H1 (cell line): Measurements from ENCODE around the gene RGL1. TPM values are rescaled to one million over a fixed set of nuclear protein-coding genes. Genes with fewer than 3 reads are reported as not detected.

Source experiments
- CTCF ChIA-PET: fragments of 300-600 bp; sonication (Branson Sonifier 250); formaldehyde crosslinking; loops from one replicate; lab custom pipeline; 2021; ENCODE audit not compliant: partially characterized antibody; lab: Charles Lee
- POLR2A ChIA-PET: fragments of 300-600 bp; sonication (Branson Sonifier 250); formaldehyde crosslinking; loops from one replicate; lab custom pipeline; 2021; ENCODE audit warnings: inconsistent platforms; ENCODE audit not compliant: partially characterized antibody; lab: Charles Lee
- DNase-seq, 2 experiments: peaks; one replicate each; pipeline versions ENCODE4 v3.0.0 to v3.0.0-alpha.2; 2010 to 2022; ENCODE audit warnings: low spot score in 2 of 2, low read depth in 1 of 2, mixed read lengths in 1 of 2
- FAIRE-seq: peaks from 2 replicates; lab custom pipeline; 2011; peaks lifted over from hg19 to GRCh38; lab: Jason Lieb, UNC
- H2AFZ ChIP-seq: 2 replicates; pipeline ENCODE4 v1.8.1; 2012; ENCODE audit warnings: low read length, inconsistent platforms
- H2AK5ac ChIP-seq: 2 replicates; pipeline ENCODE4 v1.6.1; 2013; ENCODE audit warnings: low read depth, low read length
- H2BK120ac ChIP-seq: replicated peaks from 2 replicates; pipeline ENCODE3; 2013; ENCODE audit warnings: low read depth, low read length, inconsistent platforms
- H2BK12ac ChIP-seq: 2 replicates; pipeline ENCODE4 v1.6.1; 2013; ENCODE audit warnings: low read depth, low read length
- H2BK15ac ChIP-seq: 2 replicates; pipeline ENCODE4 v1.6.1; 2013; ENCODE audit warnings: low read length
- H2BK20ac ChIP-seq: 2 replicates; pipeline ENCODE4 v1.6.1; 2013; ENCODE audit warnings: low read length
- H2BK5ac ChIP-seq: 2 replicates; pipeline ENCODE4 v1.6.1; 2013; ENCODE audit warnings: low read depth, low read length
- H3K14ac ChIP-seq: 2 replicates; pipeline ENCODE4 v1.6.1; 2013; ENCODE audit warnings: inconsistent platforms; ENCODE audit not compliant: insufficient read length
- H3K18ac ChIP-seq: 2 replicates; pipeline ENCODE4 v1.6.1; 2013; ENCODE audit warnings: low read length; ENCODE audit errors: extremely low read depth
- H3K23ac ChIP-seq: 2 replicates; pipeline ENCODE4 v1.6.1; 2013; ENCODE audit warnings: inconsistent platforms; ENCODE audit not compliant: insufficient read length
- H3K23me2 ChIP-seq: 2 replicates; pipeline ENCODE4 v1.6.1; 2013; ENCODE audit warnings: low read depth, low read length
- H3K27ac ChIP-seq: 2 replicates; pipeline ENCODE4 v1.6.1; 2011; ENCODE audit warnings: low read depth, low read length, inconsistent platforms
- H3K27me3 ChIP-seq, 4 experiments: replicated peaks in 1 of 4; 1 replicate in 1 of 4; 2 replicates in 3 of 4; pipeline versions ENCODE4 v1.6.1 to v1.8.1; 2011 to 2013; ENCODE audit warnings: low read length in 3 of 4, mild to moderate bottlenecking in 3 of 4, inconsistent platforms in 2 of 4, mixed read lengths in 2 of 4, moderate library complexity in 1 of 4; ENCODE audit not compliant: control insufficient read depth in 3 of 4, insufficient read depth in 3 of 4; ENCODE audit errors: extremely low read depth in 1 of 4
- H3K36me3 ChIP-seq, 4 experiments: 2 replicates each; pipeline versions ENCODE4 v1.6.1 to v1.8.1; 2011 to 2013; ENCODE audit warnings: mild to moderate bottlenecking in 4 of 4, low read length in 3 of 4, moderate library complexity in 2 of 4, control low read depth in 1 of 4, inconsistent platforms in 1 of 4; ENCODE audit not compliant: insufficient read depth in 4 of 4, control insufficient read depth in 2 of 4
- H3K4ac ChIP-seq: replicated peaks from 2 replicates; pipeline ENCODE3; 2013; ENCODE audit warnings: low read length, low read depth, mixed read lengths, inconsistent platforms; ENCODE audit not compliant: insufficient read length
- H3K4me1 ChIP-seq, 4 experiments: replicated peaks in 1 of 4; 1 replicate in 1 of 4; 2 replicates in 3 of 4; pipeline versions ENCODE4 v1.6.1 to v1.8.1; 2011 to 2013; ENCODE audit warnings: low read length in 3 of 4, inconsistent platforms in 2 of 4, mixed read lengths in 1 of 4; ENCODE audit not compliant: insufficient read depth in 4 of 4, control insufficient read depth in 3 of 4
- H3K4me2 ChIP-seq, 2 experiments: 2 replicates each; pipeline versions ENCODE4 v1.6.1 to v1.8.1; 2011 to 2013; ENCODE audit warnings: low read depth in 2 of 2, low read length in 2 of 2, control low read depth in 1 of 2, inconsistent platforms in 1 of 2, mild to moderate bottlenecking in 1 of 2; ENCODE audit not compliant: insufficient read depth in 1 of 2
- H3K4me3 ChIP-seq, 4 experiments: fragments of 200-600, 300-600 bp in 1 of 4; sonication (generic), shearing (Covaris generic), sonication (Bioruptor Twin) in 1 of 4; 2 replicates each; pipeline versions ENCODE4 v1.5.1 to v1.8.1; 2011 to 2016; ENCODE audit warnings: low read length in 4 of 4, low read depth in 3 of 4, control low read depth in 2 of 4, inconsistent platforms in 2 of 4, mild to moderate bottlenecking in 2 of 4, mixed read lengths in 1 of 4, moderate library complexity in 1 of 4; ENCODE audit not compliant: insufficient read depth in 2 of 4; ENCODE audit errors: extremely low read depth in 1 of 4
- H3K56ac ChIP-seq: replicated peaks from 2 replicates; pipeline ENCODE3; 2013; ENCODE audit warnings: low read depth, mild to moderate bottlenecking, mixed read lengths, low read length, inconsistent platforms; ENCODE audit not compliant: insufficient read length
- H3K79me1 ChIP-seq: 2 replicates; pipeline ENCODE4 v1.6.1; 2013; ENCODE audit warnings: low read depth, low read length, control low read depth
- H3K79me2 ChIP-seq, 2 experiments: 2 replicates each; pipeline versions ENCODE4 v1.6.1 to v1.8.1; 2012 to 2013; ENCODE audit warnings: low read length in 2 of 2, mild to moderate bottlenecking in 2 of 2, inconsistent platforms in 1 of 2; ENCODE audit not compliant: insufficient read depth in 2 of 2, control insufficient read depth in 1 of 2
- H3K9ac ChIP-seq, 4 experiments: replicated peaks in 1 of 4; 1 replicate in 1 of 4; 2 replicates in 3 of 4; pipeline versions ENCODE4 v1.6.1 to v1.8.1; 2011 to 2013; ENCODE audit warnings: low read depth in 3 of 4, low read length in 3 of 4, control low read depth in 2 of 4, mild to moderate bottlenecking in 2 of 4, moderate library complexity in 2 of 4, inconsistent platforms in 1 of 4; ENCODE audit errors: extremely low read depth in 1 of 4
- H3K9me3 ChIP-seq, 2 experiments: 2 replicates each; pipeline versions ENCODE4 v1.6.1 to v1.8.1; 2012 to 2013; ENCODE audit warnings: mild to moderate bottlenecking in 2 of 2, moderate library complexity in 2 of 2, control low read depth in 1 of 2, inconsistent platforms in 1 of 2, low read depth in 1 of 2, low read length in 1 of 2, mixed read lengths in 1 of 2; ENCODE audit not compliant: insufficient read depth in 2 of 2
- H4K20me1 ChIP-seq, 2 experiments: replicated peaks in 1 of 2; 2 replicates each; pipeline versions ENCODE3 to v1.8.1; 2011 to 2013; ENCODE audit warnings: inconsistent platforms in 2 of 2, low read length in 2 of 2, mild to moderate bottlenecking in 1 of 2; ENCODE audit not compliant: insufficient read depth in 2 of 2, control insufficient read depth in 1 of 2
- H4K5ac ChIP-seq: 2 replicates; pipeline ENCODE4 v1.6.1; 2013; ENCODE audit warnings: low read length, low read depth, mixed read lengths, inconsistent platforms; ENCODE audit not compliant: insufficient read length
- H4K8ac ChIP-seq: 2 replicates; pipeline ENCODE4 v1.8.0; 2013; ENCODE audit warnings: mild to moderate bottlenecking, moderate library complexity, low read length, inconsistent platforms; ENCODE audit not compliant: insufficient read depth; ENCODE audit errors: extremely low read depth
- H4K91ac ChIP-seq: replicated peaks from 2 replicates; pipeline ENCODE3; 2013; ENCODE audit warnings: low read length, mixed read lengths, inconsistent platforms; ENCODE audit not compliant: insufficient read length
- BACH1 ChIP-seq: IDR thresholded peaks from 2 replicates; pipeline ENCODE4 v1.6.1; 2012; ENCODE audit warnings: low read length, improper control_type of control experiment
- BCL11A ChIP-seq, 2 experiments: IDR thresholded peaks; one replicate each; pipeline ENCODE4 v1.6.1; 2011; ENCODE audit warnings: low read depth in 2 of 2, low read length in 2 of 2, mild to moderate bottlenecking in 2 of 2
- CHD2 ChIP-seq: IDR thresholded peaks from 2 replicates; pipeline ENCODE4 v1.6.1; 2012; ENCODE audit warnings: low read length, improper control_type of control experiment
- CTBP2 ChIP-seq: IDR thresholded peaks from 2 replicates; pipeline ENCODE4 v1.7.0; 2011; ENCODE audit warnings: borderline replicate concordance, mild to moderate bottlenecking, moderate library complexity, mixed read lengths, low read length; ENCODE audit not compliant: insufficient read depth, insufficient read length
- EZH2 ChIP-seq: fragments of 200-600 bp; sonication (generic); IDR thresholded peaks from 2 replicates; pipeline ENCODE4 v1.7.1; 2012; ENCODE audit warnings: low read depth, mild to moderate bottlenecking, moderate library complexity, low read length, inconsistent platforms; ENCODE audit not compliant: severe bottlenecking
- FOSL1 ChIP-seq: IDR thresholded peaks from 2 replicates; pipeline ENCODE4 v1.6.1; 2011; ENCODE audit warnings: mild to moderate bottlenecking, low read depth, low read length, moderate library complexity; ENCODE audit not compliant: insufficient read depth
- GABPA ChIP-seq: IDR thresholded peaks from 2 replicates; pipeline ENCODE4 v1.6.1; 2011; ENCODE audit warnings: mild to moderate bottlenecking, low read length, moderate library complexity, borderline replicate concordance; ENCODE audit not compliant: insufficient read depth
- KDM4A ChIP-seq: IDR thresholded peaks from one replicate; pipeline ENCODE4 v1.7.1; 2012; ENCODE audit warnings: low read depth, mild to moderate bottlenecking, moderate library complexity, low read length, inconsistent platforms; ENCODE audit not compliant: severe bottlenecking
- KDM5A ChIP-seq: fragments of 200-600 bp; IDR thresholded peaks from 2 replicates; pipeline ENCODE4 v1.7.1; 2012; ENCODE audit warnings: mild to moderate bottlenecking, low read length, inconsistent platforms, mixed read lengths
- NANOG ChIP-seq: IDR thresholded peaks from 2 replicates; pipeline ENCODE4 v1.6.1; 2011; ENCODE audit warnings: low read length, low read depth, mild to moderate bottlenecking, inconsistent platforms; ENCODE audit not compliant: insufficient read depth, poor library complexity, severe bottlenecking
- SIN3A ChIP-seq, 2 experiments: IDR thresholded peaks in 1 of 2; conservative IDR thresholded peaks in 1 of 2; 2 replicates each; pipeline ENCODE4 v1.6.1; 2011 to 2012; ENCODE audit warnings: low read length in 2 of 2, improper control_type of control experiment in 1 of 2, low read depth in 1 of 2, mild to moderate bottlenecking in 1 of 2
- SP1 ChIP-seq: IDR thresholded peaks from 2 replicates; pipeline ENCODE4 v1.6.1; 2011; ENCODE audit warnings: low read depth, low read length
- TBP ChIP-seq: IDR thresholded peaks from 2 replicates; pipeline ENCODE4 v1.6.1; 2011; ENCODE audit warnings: low read depth, low read length, improper control_type of control experiment
- TEAD4 ChIP-seq: IDR thresholded peaks from 2 replicates; pipeline ENCODE4 v1.6.1; 2012; ENCODE audit warnings: low read depth, low read length, inconsistent platforms, mixed read lengths
- WGBS, 2 experiments: shearing (Covaris generic) in 1 of 2; methylation state at CpG; one replicate each; pipeline versions ENCODE4 v1.1.6 to v1.1.7; 2013 to 2015; ENCODE audit warnings: low lambda C conversion rate in 2 of 2, mixed read lengths in 2 of 2, inconsistent platforms in 1 of 2, low coverage in 1 of 2, missing lambda C conversion rate in 1 of 2; ENCODE audit not compliant: insufficient replicate concordance in 2 of 2, insufficient coverage in 1 of 2, insufficient read length in 1 of 2; ENCODE audit errors: extremely low coverage in 1 of 2, missing lambda C conversion rate in 1 of 2; 5-methylcytosine and 5-hydroxymethylcytosine counted together
- polyA plus RNA-seq, 7 experiments: library from polyadenylated mRNA; depleted of rRNA in 3 of 7; stranded (reverse) in 5 of 7; unstranded in 2 of 7; fragments of >200 nt in 5 of 7; fragments of 200-250 nt in 2 of 7; gene quantifications; 1 replicate in 5 of 7; 2 replicates in 1 of 7; 4 replicates in 1 of 7; pipeline versions ENCODE4 v1.2.1 to v1.2.3, GENCODE V29; 2011 to 2013; ENCODE audit warnings: missing spikeins in 2 of 7, mixed read lengths in 2 of 7
- total RNA-seq: library from RNA; stranded (reverse); fragmentation: NEBNext Ultra II Directional; extraction: Animal tissue kit (Norgen Biotek cat#: 25700); gene quantifications from 2 replicates; pipeline ENCODE4 v1.2.1, GENCODE V29; 2021

RGL1 gene
- total and polyA plus RNA-seq, 2 of the 8 experiments (the other 6 are each of a cell fraction or from before 2014, with no cell fraction given): 0.98 to 2.4 TPM

GRCh38 chr1:183821309-183821888, 16.5 kb downstream of the RGL1 start:
- no peaks in the 10 kb centered on the region for H3K23me2 ChIP-seq
- no peaks in the 10 kb centered on the region for H3K4me1 ChIP-seq
- no peak overlapping the region for H2AK5ac ChIP-seq
- no peak overlapping the region for H3K9ac ChIP-seq
- H4K91ac ChIP-seq: no peak overlapping the region
- CTCF ChIA-PET: no interaction called here
- H4K5ac ChIP-seq: no peak overlapping the region
- no peak overlapping the region for H3K4me3 ChIP-seq
- no peak overlapping the region for H3K27ac ChIP-seq
- no peak overlapping the region for H2BK15ac ChIP-seq
- no peak overlapping the region for H4K8ac ChIP-seq
- H3K23ac ChIP-seq: no peak overlapping the region
- H3K56ac ChIP-seq: no peak overlapping the region
- no peak overlapping the region for H2BK120ac ChIP-seq
- no peaks in the 10 kb centered on the region for H3K27me3 ChIP-seq
- H3K18ac ChIP-seq: no peak overlapping the region
- no peak overlapping the region for H3K4ac ChIP-seq
- H3K14ac ChIP-seq: no peak overlapping the region
- no peaks in the 10 kb centered on the region for H3K79me1 ChIP-seq
- no peak overlapping the region for H2BK12ac ChIP-seq
- no peak overlapping the region for H2AFZ ChIP-seq
- no peaks in the 10 kb centered on the region for H3K9me3 ChIP-seq
- no peaks in the 10 kb centered on the region for H4K20me1 ChIP-seq
- no peak overlapping the region for H2BK20ac ChIP-seq
- DNase-seq (no peak), FAIRE-seq (no peak)
- no peak overlapping the region for H3K4me2 ChIP-seq
- no peak overlapping the region for H2BK5ac ChIP-seq
- POLR2A ChIA-PET: no interaction called here
- 89% methylated on average over 1 of the region's 1 CpG; no CpG with 5 or more reads in 1 of the 2 experiments for WGBS, 2 experiments
- no peaks in the 10 kb centered on the region for H3K79me2 ChIP-seq
- H3K36me3 ChIP-seq: no peaks in the 10 kb centered on the region
- TF ChIP-seq TEAD4 (no peak), SIN3A (conservative IDR thresholded peaks at IDR 0.05 in 1 of 2, IDR thresholded peaks at IDR 0.05 in 1 of 2; ENCODE audit: low read depth in 1 of 2, low read length in 2 of 2) (no peak), KDM5A (no peak), EZH2 (no peak), CHD2 (no peak), BACH1 (no peak), TBP (no peak), CTBP2 (no peak), KDM4A (no peak), NANOG (no peak), BCL11A (IDR thresholded peaks at IDR 0.05; ENCODE audit: low read depth in 2 of 2, low read length in 2 of 2) (no peak), SP1 (no peak), FOSL1 (no peak), GABPA (no peak)
